ENCODE results near the gene RAD51B. TPM values are rescaled to one million over a fixed set of nuclear protein-coding genes. Genes with fewer than 3 reads are reported as not detected.

RAD51B gene
- total RNA-seq, 1 donor from 2014 or later: 28.5 TPM

GRCh38 chr14:68210729-68211299, 391.2 kb downstream of the RAD51B start:
- Histone ChIP-seq H3K4me1 (peaks cover 58% of the 10 kb centered on the region), H3K4me3 (peak overlapping the region in 1 of 2 donors; percentile 17), H3K27me3 (no peaks in the 10 kb centered on the region), H3K36me3 (no peaks in the 10 kb centered on the region), H3K27ac (peak overlapping the region; percentile 75), H3K9me3 (no peaks in the 10 kb centered on the region)
- intact Hi-C loops (cut with DNase I): no loop called here
- no peak for DNase-seq (ENCODE audit: extremely low spot score in 2 of 2)
- peak in 1 of 2 donors; percentile 20 for TF ChIP-seq POLR2AphosphoS5 (IDR thresholded peaks at IDR 0.05; ENCODE audit: insufficient read depth in 1 of 2, low read depth in 1 of 2)
- no peak for TF ChIP-seq CTCF (IDR thresholded peaks at IDR 0.05)
- TF ChIP-seq POLR2A (IDR thresholded peaks at IDR 0.05): no peak

GRCh38 chr14:68211421-68211820, 391.8 kb downstream of the RAD51B start:
- no peak for DNase-seq (ENCODE audit: extremely low spot score in 2 of 2)
- no peaks in the 10 kb centered on the region for H3K36me3 ChIP-seq
- H3K27ac ChIP-seq: peak overlapping the region; percentile 75
- no peak for TF ChIP-seq POLR2AphosphoS5 (IDR thresholded peaks at IDR 0.05; ENCODE audit: insufficient read depth in 1 of 2, low read depth in 1 of 2)
- no peak for TF ChIP-seq POLR2A (IDR thresholded peaks at IDR 0.05)
- TF ChIP-seq CTCF (IDR thresholded peaks at IDR 0.05): no peak
- peaks cover 63% of the 10 kb centered on the region for H3K4me1 ChIP-seq
- no peaks in the 10 kb centered on the region for H3K27me3 ChIP-seq
- intact Hi-C loops (cut with DNase I): no loop called here
- no peaks in the 10 kb centered on the region for H3K9me3 ChIP-seq
- no peak overlapping the region for H3K4me3 ChIP-seq

GRCh38 chr14:68211886-68212285, 392.3 kb downstream of the RAD51B start:
- Histone ChIP-seq H3K4me1 (peaks cover 68% of the 10 kb centered on the region), H3K36me3 (no peaks in the 10 kb centered on the region), H3K4me3 (no peak overlapping the region), H3K9me3 (no peaks in the 10 kb centered on the region), H3K27me3 (no peaks in the 10 kb centered on the region), H3K27ac (peak overlapping the region; percentile 75)
- intact Hi-C loops (cut with DNase I): no loop called here
- TF ChIP-seq CTCF (IDR thresholded peaks at IDR 0.05) (no peak), POLR2AphosphoS5 (IDR thresholded peaks at IDR 0.05; ENCODE audit: insufficient read depth in 1 of 2, low read depth in 1 of 2) (no peak), POLR2A (IDR thresholded peaks at IDR 0.05) (no peak)
- no peak for DNase-seq (ENCODE audit: extremely low spot score in 2 of 2)

- no peak for TF ChIP-seq CTCF (IDR thresholded peaks at IDR 0.05)
- no peak for TF ChIP-seq POLR2A (IDR thresholded peaks at IDR 0.05)
- TF ChIP-seq POLR2AphosphoS5 (IDR thresholded peaks at IDR 0.05; ENCODE audit: insufficient read depth in 1 of 2, low read depth in 1 of 2): no peak
- Histone ChIP-seq H3K27ac (no peak overlapping the region), H3K4me3 (no peak overlapping the region), H3K4me1 (peaks cover 68% of the 10 kb centered on the region), H3K36me3 (no peaks in the 10 kb centered on the region), H3K27me3 (no peaks in the 10 kb centered on the region), H3K9me3 (no peaks in the 10 kb centered on the region)
- no peak for DNase-seq (ENCODE audit: extremely low spot score in 2 of 2)
- intact Hi-C loops (cut with DNase I): no loop called here
These were observed 392.8 kb downstream of the RAD51B start for GRCh38 chr14:68212361-68212760.

GRCh38 chr14:68214431-68214830, 394.9 kb downstream of the RAD51B start:
- Histone ChIP-seq H3K4me3 (no peak overlapping the region), H3K27me3 (no peaks in the 10 kb centered on the region), H3K4me1 (peaks cover 68% of the 10 kb centered on the region), H3K36me3 (no peaks in the 10 kb centered on the region), H3K27ac (peak overlapping the region; percentile 44), H3K9me3 (no peaks in the 10 kb centered on the region)
- no peak for DNase-seq (ENCODE audit: extremely low spot score in 2 of 2)
- intact Hi-C loops (cut with DNase I): no loop called here
- TF ChIP-seq CTCF (IDR thresholded peaks at IDR 0.05) (no peak), POLR2AphosphoS5 (IDR thresholded peaks at IDR 0.05; ENCODE audit: insufficient read depth in 1 of 2, low read depth in 1 of 2) (no peak), POLR2A (IDR thresholded peaks at IDR 0.05) (no peak)

Data from vagina (tissue), 2 donors.